ENCODE data around the gene SERINC1. TPM values are rescaled to one million over a fixed set of nuclear protein-coding genes. Genes with fewer than 3 reads are reported as not detected.
A peak's percentile ranks its signal among the peaks of the same experiment; 100 is the strongest.

Gene SERINC1
- total RNA-seq, 1 donor from 2014 or later = 91.1 TPM

DNA sequence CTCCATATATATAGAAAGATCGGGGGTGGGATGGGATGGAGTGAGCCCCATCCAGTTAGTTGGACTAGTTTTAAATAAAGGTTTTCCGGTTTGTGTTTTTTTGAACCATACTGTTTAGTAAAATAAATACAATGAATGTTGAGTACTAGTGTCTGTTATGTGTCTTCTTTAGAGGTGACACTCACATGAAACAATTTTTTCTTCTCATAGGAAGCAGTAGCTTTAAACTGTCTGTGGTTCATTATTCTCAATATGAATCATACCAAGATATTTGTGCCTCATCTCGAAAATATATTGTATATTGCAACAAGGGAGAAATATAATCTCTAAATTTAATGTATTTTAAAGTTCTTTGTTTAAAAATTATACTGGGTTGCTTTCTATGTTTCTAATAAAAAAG lies 38.8 kb downstream of the SERINC1 start:
- Mint-ChIP-seq H3K4me1 (ENCODE audit: low read depth) (no peaks in the 10 kb centered on the region), H3K36me3 (ENCODE audit: insufficient read depth) (peaks cover 35% of the 10 kb centered on the region), H3K27ac (peak overlapping the region; percentile 4), H3K27me3 (no peaks in the 10 kb centered on the region), H3K4me3 (ENCODE audit: low read depth) (no peak overlapping the region), H3K9me3 (ENCODE audit: low read depth) (peaks cover 4% of the 10 kb centered on the region)
- TF ChIP-seq, protein P1, sequence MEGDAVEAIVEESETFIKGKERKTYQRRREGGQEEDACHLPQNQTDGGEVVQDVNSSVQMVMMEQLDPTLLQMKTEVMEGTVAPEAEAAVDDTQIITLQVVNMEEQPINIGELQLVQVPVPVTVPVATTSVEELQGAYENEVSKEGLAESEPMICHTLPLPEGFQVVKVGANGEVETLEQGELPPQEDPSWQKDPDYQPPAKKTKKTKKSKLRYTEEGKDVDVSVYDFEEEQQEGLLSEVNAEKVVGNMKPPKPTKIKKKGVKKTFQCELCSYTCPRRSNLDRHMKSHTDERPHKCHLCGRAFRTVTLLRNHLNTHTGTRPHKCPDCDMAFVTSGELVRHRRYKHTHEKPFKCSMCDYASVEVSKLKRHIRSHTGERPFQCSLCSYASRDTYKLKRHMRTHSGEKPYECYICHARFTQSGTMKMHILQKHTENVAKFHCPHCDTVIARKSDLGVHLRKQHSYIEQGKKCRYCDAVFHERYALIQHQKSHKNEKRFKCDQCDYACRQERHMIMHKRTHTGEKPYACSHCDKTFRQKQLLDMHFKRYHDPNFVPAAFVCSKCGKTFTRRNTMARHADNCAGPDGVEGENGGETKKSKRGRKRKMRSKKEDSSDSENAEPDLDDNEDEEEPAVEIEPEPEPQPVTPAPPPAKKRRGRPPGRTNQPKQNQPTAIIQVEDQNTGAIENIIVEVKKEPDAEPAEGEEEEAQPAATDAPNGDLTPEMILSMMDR (IDR thresholded peaks at IDR 0.05; ENCODE audit: unreplicated experiment) = no peak
- DNase-seq (ENCODE audit: low spot score, unreplicated experiment) = no peak

DNA sequence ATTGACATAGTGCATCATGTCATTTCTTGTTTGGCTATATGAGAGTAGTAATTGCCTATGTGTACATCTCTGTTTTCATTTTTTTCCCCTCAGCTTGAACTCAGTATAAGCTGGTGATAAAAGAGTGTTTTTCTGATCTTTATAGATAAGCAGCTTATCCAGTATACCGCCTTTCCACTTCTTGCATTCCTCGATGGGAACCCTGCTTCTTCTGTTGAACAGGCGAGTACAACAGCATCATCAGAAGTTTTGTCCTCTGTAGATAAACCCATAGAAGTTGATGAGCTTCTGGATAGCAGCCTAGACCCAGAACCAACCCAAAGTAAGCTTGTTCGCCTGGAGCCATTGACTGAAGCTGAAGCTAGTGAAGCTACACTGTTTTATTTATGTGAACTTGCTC lies 39.8 kb downstream of the SERINC1 start:
- TF ChIP-seq, protein P1 (IDR thresholded peaks at IDR 0.05; ENCODE audit: unreplicated experiment) = no peak
- Mint-ChIP-seq H3K4me3 (ENCODE audit: low read depth) (no peak overlapping the region), H3K27ac (no peak overlapping the region), H3K36me3 (ENCODE audit: insufficient read depth) (peaks cover 27% of the 10 kb centered on the region), H3K27me3 (no peaks in the 10 kb centered on the region), H3K9me3 (ENCODE audit: low read depth) (no peaks in the 10 kb centered on the region), H3K4me1 (ENCODE audit: low read depth) (no peaks in the 10 kb centered on the region)
- DNase-seq (ENCODE audit: low spot score, unreplicated experiment) = no peak

- Mint-ChIP-seq H3K4me1 (ENCODE audit: low read depth) (peaks cover 2% of the 10 kb centered on the region), H3K9me3 (ENCODE audit: low read depth) (no peaks in the 10 kb centered on the region), H3K36me3 (ENCODE audit: insufficient read depth) (peaks cover 24% of the 10 kb centered on the region), H3K27ac (no peak overlapping the region), H3K27me3 (no peaks in the 10 kb centered on the region), H3K4me3 (ENCODE audit: low read depth) (no peak overlapping the region)
- TF ChIP-seq, protein P1 (IDR thresholded peaks at IDR 0.05; ENCODE audit: unreplicated experiment) = no peak
- no peak for DNase-seq (ENCODE audit: low spot score, unreplicated experiment)
These were observed 42.3 kb downstream of the SERINC1 start for GRCh38 chr6:122429323-122429722.

- no peaks in the 10 kb centered on the region for H3K27me3 Mint-ChIP-seq
These were observed 42.8 kb downstream of the SERINC1 start for GRCh38 chr6:122428781-122429180.

DNA sequence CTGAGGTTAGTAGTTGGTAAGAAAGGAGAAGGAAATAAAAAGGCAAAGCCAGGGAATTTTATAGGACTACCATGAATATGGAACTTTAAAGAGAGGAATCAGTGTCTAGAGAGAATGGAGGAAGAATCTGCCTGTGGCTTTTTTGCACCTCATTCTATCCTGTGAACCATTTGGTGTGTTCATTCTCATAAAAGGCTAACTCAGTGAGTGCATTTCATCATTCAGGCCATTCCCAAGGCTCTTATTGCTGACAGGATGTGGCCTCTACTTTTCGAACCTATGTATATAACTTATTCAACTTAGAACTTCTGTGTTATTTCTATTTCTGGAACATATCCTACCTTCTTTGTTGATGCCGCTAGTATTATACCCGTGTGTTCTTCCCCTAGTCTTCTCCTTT lies 45.0 kb downstream of the SERINC1 start:
- peak overlapping the region; percentile 14 for H3K27ac Mint-ChIP-seq
- no peak for DNase-seq (ENCODE audit: low spot score, unreplicated experiment)
- H3K36me3 Mint-ChIP-seq (ENCODE audit: insufficient read depth) = peaks cover 30% of the 10 kb centered on the region
- no peak overlapping the region for H3K4me3 Mint-ChIP-seq (ENCODE audit: low read depth)
- TF ChIP-seq, protein P1 (IDR thresholded peaks at IDR 0.05; ENCODE audit: unreplicated experiment) = no peak
- H3K9me3 Mint-ChIP-seq (ENCODE audit: low read depth) = no peaks in the 10 kb centered on the region
- H3K27me3 Mint-ChIP-seq = no peaks in the 10 kb centered on the region
- peaks cover 2% of the 10 kb centered on the region for H3K4me1 Mint-ChIP-seq (ENCODE audit: low read depth)

More at GRCh38 chr6:122428781-122429180, 42.8 kb downstream of the SERINC1 start:
- peaks cover 25% of the 10 kb centered on the region for H3K36me3 Mint-ChIP-seq (ENCODE audit: insufficient read depth)
- H3K4me1 Mint-ChIP-seq (ENCODE audit: low read depth) = peaks cover 2% of the 10 kb centered on the region
- H3K27ac Mint-ChIP-seq = no peak overlapping the region
- no peaks in the 10 kb centered on the region for H3K9me3 Mint-ChIP-seq (ENCODE audit: low read depth)
- TF ChIP-seq, protein P1 (IDR thresholded peaks at IDR 0.05; ENCODE audit: unreplicated experiment) = no peak
- H3K4me3 Mint-ChIP-seq (ENCODE audit: low read depth) = no peak overlapping the region
- DNase-seq (ENCODE audit: low spot score, unreplicated experiment) = no peak

Data from progenitor cell of endocrine pancreas (in vitro differentiated cells).